HG03432 (cell line): Measurements from ENCODE around the gene GRB2.
"Not testable (repeated sequence)": the region's sequence is repeated elsewhere in the genome, so short reads cannot be mapped to it uniquely, and the experiment has no call there.

Experiments
- ATAC-seq: cut with Tn5 transposase; IDR thresholded peaks from one replicate; pipeline ENCODE4 v1.9.1; 2021; ENCODE audit warnings: mild to moderate bottlenecking, moderate library complexity; ENCODE audit not compliant: unreplicated experiment

Gene GRB2

GRCh38 chr17:75289832-75290337 is 115.6 kb downstream of the GRB2 start:
- ATAC-seq, result peak; percentile 24

- peak; percentile 90 for ATAC-seq
Observed at GRCh38 chr17:75289115-75289831, 116.2 kb downstream of the GRB2 start, which contains the start of gene SLC25A19. TSS of gene SLC25A19 (minus strand) at chr17:75289433. CDS start at chr17:75286764, 2,669 bp downstream.

- peak; percentile 13 for ATAC-seq
Observed at GRCh38 chr17:75288770-75289114, 116.7 kb downstream of the GRB2 start.

GRCh38 chr17:75288359-75288758 is 117.1 kb downstream of the GRB2 start:
- ATAC-seq, result no peak

GRCh38 chr17:75287221-75287620 is 118.3 kb downstream of the GRB2 start:
- no peak for ATAC-seq

GRCh38 chr17:75285123-75285522 is 120.4 kb downstream of the GRB2 start:
- ATAC-seq, result no peak

- ATAC-seq, result not testable (repeated sequence)
Observed at GRCh38 chr17:75280189-75280588, 125.3 kb downstream of the GRB2 start.

GRCh38 chr17:75277664-75278071 is 127.8 kb downstream of the GRB2 start:
- no peak for ATAC-seq

GRCh38 chr17:75273977-75274708 is 131.3 kb downstream of the GRB2 start:
- ATAC-seq, result no peak

GRCh38 chr17:75272848-75273184 is 132.7 kb downstream of the GRB2 start:
- no peak for ATAC-seq

- ATAC-seq, result no peak
Observed at GRCh38 chr17:75271955-75272847, 133.3 kb downstream of the GRB2 start.

- peak; percentile 74 for ATAC-seq
Observed at GRCh38 chr17:75271233-75271954, 134.1 kb downstream of the GRB2 start.

- no peak for ATAC-seq
Observed at GRCh38 chr17:75270966-75271232, 134.6 kb downstream of the GRB2 start, which contains the start of gene MIF4GD. TSS of gene MIF4GD (minus strand) at chr17:75271231. CDS start at chr17:75270195, 1,036 bp downstream.

- peak; percentile 37 for ATAC-seq
Observed at GRCh38 chr17:75270218-75270965, 135.1 kb downstream of the GRB2 start.

- ATAC-seq, result no peak
Observed at GRCh38 chr17:75269844-75270217, 135.6 kb downstream of the GRB2 start.
